Karpas-422 (cell line): ENCODE measurements around the gene ENGASE. TPM values are rescaled to one million over a fixed set of nuclear protein-coding genes. Genes with fewer than 3 reads are reported as not detected.

Source experiments
- DNase-seq: peaks from one replicate; pipeline ENCODE4 v3.0.0-alpha.2; 2015
- H2AFZ ChIP-seq: fragments of 200-600 bp; sonication (generic); 2 replicates; pipeline ENCODE4 v1.6.1; 2014; ENCODE audit warnings: antibody characterized with exemption, low read length, mixed read lengths
- H3K27ac ChIP-seq: fragments of 200-600 bp; sonication (generic); 2 replicates; pipeline ENCODE4 v1.5.1; 2014; ENCODE audit warnings: mild to moderate bottlenecking, low read length, moderate library complexity
- H3K27me3 ChIP-seq: fragments of 200-600 bp; sonication (generic); 2 replicates; pipeline ENCODE4 v1.6.1; 2014; ENCODE audit warnings: low read length, mixed read lengths
- H3K36me3 ChIP-seq: fragments of 200-600 bp; sonication (generic); 2 replicates; pipeline ENCODE4 v1.6.1; 2014; ENCODE audit warnings: low read length, mixed read lengths; ENCODE audit not compliant: insufficient read depth
- H3K4me1 ChIP-seq: fragments of 200-600 bp; sonication (generic); 2 replicates; pipeline ENCODE4 v1.6.1; 2014; ENCODE audit warnings: mild to moderate bottlenecking, low read length, mixed read lengths
- H3K4me2 ChIP-seq: fragments of 200-600 bp; sonication (generic); 2 replicates; pipeline ENCODE4 v1.6.1; 2014; ENCODE audit warnings: low read length, low read depth, mild to moderate bottlenecking; ENCODE audit not compliant: poor library complexity, severe bottlenecking
- H3K4me3 ChIP-seq: fragments of 200-600 bp; sonication (generic); 2 replicates; pipeline ENCODE4 v1.5.1; 2014; ENCODE audit warnings: mild to moderate bottlenecking, antibody characterized with exemption, low read length, mixed read lengths
- H3K79me2 ChIP-seq: fragments of 200-600 bp; sonication (generic); 2 replicates; pipeline ENCODE4 v1.6.1; 2014; ENCODE audit warnings: mild to moderate bottlenecking, low read length, mixed read lengths
- H3K9ac ChIP-seq: fragments of 200-600 bp; sonication (generic); 2 replicates; pipeline ENCODE4 v1.6.0; 2014; ENCODE audit warnings: low read length
- H3K9me2 ChIP-seq: fragments of 200-600 bp; sonication (generic), shearing (Covaris generic); replicated peaks from 2 replicates; pipeline ENCODE4 v1.6.0; 2014; ENCODE audit warnings: mild to moderate bottlenecking, low read length, moderate library complexity; ENCODE audit not compliant: insufficient read depth
- H3K9me3 ChIP-seq: fragments of 300-700, 200-600 bp; sonication (generic); 2 replicates; pipeline ENCODE4 v1.6.1; 2014; ENCODE audit warnings: low read length, mixed read lengths
- H4K20me1 ChIP-seq: fragments of 200-600 bp; sonication (generic); 2 replicates; pipeline ENCODE4 v1.6.1; 2014; ENCODE audit warnings: mild to moderate bottlenecking, antibody characterized with exemption, low read length, low read depth; ENCODE audit not compliant: insufficient read depth
- total RNA-seq: library from RNA; depleted of rRNA; stranded (reverse); fragments of >200 nt; shearing (Covaris generic); gene quantifications from 2 replicates; pipeline ENCODE4 v1.2.3, GENCODE V29; 2014; ENCODE audit warnings: low replicate concordance

The ENGASE gene
- total RNA-seq, 1 experiment from 2014 or later: 11.0 TPM

DNA sequence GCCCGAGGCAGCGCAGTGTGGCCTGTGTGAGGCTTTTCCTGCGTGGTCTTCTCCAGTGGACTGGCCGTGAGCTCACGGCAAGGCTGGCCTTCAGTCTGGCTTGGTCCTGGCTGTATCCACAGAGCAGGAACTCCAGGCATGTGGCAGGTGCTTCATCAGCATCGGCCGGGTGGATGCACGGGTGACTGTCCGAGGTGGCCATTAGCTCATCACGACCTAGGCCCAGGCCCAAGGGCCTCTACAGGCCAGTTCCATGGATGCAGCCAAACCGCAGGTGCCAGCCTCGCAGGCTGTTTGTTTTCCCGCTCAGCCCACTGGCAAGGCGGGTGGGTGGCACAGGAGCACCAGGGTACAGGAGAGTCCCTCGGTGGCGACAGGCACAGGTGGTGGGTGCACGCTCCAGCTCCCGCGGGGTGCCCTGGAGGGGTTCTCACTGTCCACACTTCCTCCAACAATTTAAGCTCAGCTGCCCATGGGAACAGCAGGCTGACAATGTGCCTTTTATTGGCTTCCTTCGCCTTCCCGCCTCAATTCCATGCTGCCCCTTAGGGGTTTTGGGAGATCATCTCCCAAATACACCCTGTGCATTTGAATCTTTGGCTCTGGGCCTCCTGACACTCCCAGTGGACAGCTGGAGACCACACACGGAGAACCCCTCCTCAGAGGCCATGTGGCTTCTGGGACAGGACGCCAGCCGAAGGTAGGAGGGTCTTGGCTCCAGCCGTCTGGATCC, 33.0 kb downstream of the ENGASE start:
- Histone ChIP-seq H2AFZ (no peak overlapping the region), H3K36me3 (no peaks in the 10 kb centered on the region), H3K4me3 (no peak overlapping the region), H3K27ac (no peak overlapping the region), H3K9me3 (no peaks in the 10 kb centered on the region), H3K9me2 (no peaks in the 10 kb centered on the region), H3K4me1 (no peaks in the 10 kb centered on the region), H3K27me3 (no peaks in the 10 kb centered on the region), H3K4me2 (no peak overlapping the region), H3K9ac (no peak overlapping the region), H3K79me2 (no peaks in the 10 kb centered on the region), H4K20me1 (0 out of 2 replicates have a peak, but pooled peaks cover 3% of the 10 kb centered on the region)
- no peak for DNase-seq

- Histone ChIP-seq H3K36me3 (no peaks in the 10 kb centered on the region), H4K20me1 (0 out of 2 replicates have a peak, but pooled peaks cover 3% of the 10 kb centered on the region), H2AFZ (no peak overlapping the region), H3K4me3 (no peak overlapping the region), H3K27ac (no peak overlapping the region), H3K4me2 (no peak overlapping the region), H3K9me3 (no peaks in the 10 kb centered on the region), H3K79me2 (no peaks in the 10 kb centered on the region), H3K9ac (no peak overlapping the region), H3K4me1 (no peaks in the 10 kb centered on the region), H3K27me3 (no peaks in the 10 kb centered on the region), H3K9me2 (no peaks in the 10 kb centered on the region)
- DNase-seq: no peak
These were observed 33.7 kb downstream of the ENGASE start for GRCh38 chr17:79108232-79108850.

GRCh38 chr17:79108870-79109269, 34.2 kb downstream of the ENGASE start:
- Histone ChIP-seq H3K9ac (no peak overlapping the region), H3K9me3 (no peaks in the 10 kb centered on the region), H3K9me2 (no peaks in the 10 kb centered on the region), H2AFZ (no peak overlapping the region), H3K27ac (no peak overlapping the region), H4K20me1 (0 out of 2 replicates have a peak, but pooled peaks cover 3% of the 10 kb centered on the region), H3K4me1 (no peaks in the 10 kb centered on the region), H3K4me3 (no peak overlapping the region), H3K27me3 (no peaks in the 10 kb centered on the region), H3K4me2 (no peak overlapping the region), H3K36me3 (no peaks in the 10 kb centered on the region), H3K79me2 (no peaks in the 10 kb centered on the region)
- DNase-seq: no peak

- DNase-seq: no peak
These were observed 35.0 kb downstream of the ENGASE start for GRCh38 chr17:79109584-79109983.

GRCh38 chr17:79111097-79111496, 36.5 kb downstream of the ENGASE start:
- H3K27ac ChIP-seq: no peak overlapping the region
- no peak overlapping the region for H3K9ac ChIP-seq
- no peaks in the 10 kb centered on the region for H3K36me3 ChIP-seq
- H3K9me3 ChIP-seq: no peaks in the 10 kb centered on the region
- no peaks in the 10 kb centered on the region for H3K4me1 ChIP-seq
- no peaks in the 10 kb centered on the region for H3K27me3 ChIP-seq
- no peak overlapping the region for H2AFZ ChIP-seq
- H3K9me2 ChIP-seq: no peaks in the 10 kb centered on the region
- H3K79me2 ChIP-seq: no peaks in the 10 kb centered on the region
- 0 out of 2 replicates have a peak, but pooled peaks cover 3% of the 10 kb centered on the region for H4K20me1 ChIP-seq
- DNase-seq: no peak
- no peak overlapping the region for H3K4me2 ChIP-seq
- no peak overlapping the region for H3K4me3 ChIP-seq

More at GRCh38 chr17:79109584-79109983, 35.0 kb downstream of the ENGASE start:
- Histone ChIP-seq H3K9ac (no peak overlapping the region), H2AFZ (no peak overlapping the region), H3K4me1 (no peaks in the 10 kb centered on the region), H3K27ac (no peak overlapping the region), H3K9me2 (no peaks in the 10 kb centered on the region), H3K4me3 (no peak overlapping the region), H3K36me3 (no peaks in the 10 kb centered on the region), H4K20me1 (0 out of 2 replicates have a peak, but pooled peaks cover 3% of the 10 kb centered on the region), H3K79me2 (no peaks in the 10 kb centered on the region), H3K27me3 (no peaks in the 10 kb centered on the region), H3K9me3 (no peaks in the 10 kb centered on the region), H3K4me2 (no peak overlapping the region)

GRCh38 chr17:79112471-79112870, 37.8 kb downstream of the ENGASE start:
- no peak overlapping the region for H3K27ac ChIP-seq
- H3K36me3 ChIP-seq: no peaks in the 10 kb centered on the region
- no peak overlapping the region for H2AFZ ChIP-seq
- no peaks in the 10 kb centered on the region for H3K79me2 ChIP-seq
- no peak overlapping the region for H3K9ac ChIP-seq
- no peak overlapping the region for H3K4me3 ChIP-seq
- H3K9me3 ChIP-seq: no peaks in the 10 kb centered on the region
- H3K4me1 ChIP-seq: no peaks in the 10 kb centered on the region
- H3K27me3 ChIP-seq: no peaks in the 10 kb centered on the region
- DNase-seq: no peak
- H3K9me2 ChIP-seq: no peaks in the 10 kb centered on the region
- H3K4me2 ChIP-seq: no peak overlapping the region
- H4K20me1 ChIP-seq: 0 out of 2 replicates have a peak, but pooled peaks cover 3% of the 10 kb centered on the region

GRCh38 chr17:79113699-79114457, 39.3 kb downstream of the ENGASE start:
- Histone ChIP-seq H3K9me2 (no peaks in the 10 kb centered on the region), H3K27ac (no peak overlapping the region), H3K36me3 (no peaks in the 10 kb centered on the region), H3K4me1 (no peaks in the 10 kb centered on the region), H3K9me3 (no peaks in the 10 kb centered on the region), H3K27me3 (no peaks in the 10 kb centered on the region), H3K9ac (no peak overlapping the region), H3K79me2 (no peaks in the 10 kb centered on the region), H3K4me3 (no peak overlapping the region), H2AFZ (no peak overlapping the region), H4K20me1 (no peaks in the 10 kb centered on the region), H3K4me2 (no peak overlapping the region)
- DNase-seq: no peak
